Astrocyte of the spinal cord (primary cell): ENCODE measurements around the gene SF3B4.

ENCODE experiments used
- DNase-seq: peaks from one replicate; pipeline ENCODE4 v3.0.0; 2011; ENCODE audit warnings: low read depth, low spot score
- H3K4me3 ChIP-seq: 2 replicates; pipeline ENCODE4 v1.5.1; 2011; ENCODE audit warnings: low read depth, mild to moderate bottlenecking, low read length, moderate library complexity
- in situ Hi-C: cut with HindIII; loops from 2 replicates; pipeline ENCODE4 v1.10.0; 2017; ENCODE audit warnings: low sequenced_read_pairs
- TF ChIP-seq, protein P1 (sequence below): IDR thresholded peaks from 2 replicates; pipeline ENCODE4 v1.5.1; 2012; ENCODE audit warnings: low read depth, mild to moderate bottlenecking, low read length, inconsistent platforms

The SF3B4 gene

DNA sequence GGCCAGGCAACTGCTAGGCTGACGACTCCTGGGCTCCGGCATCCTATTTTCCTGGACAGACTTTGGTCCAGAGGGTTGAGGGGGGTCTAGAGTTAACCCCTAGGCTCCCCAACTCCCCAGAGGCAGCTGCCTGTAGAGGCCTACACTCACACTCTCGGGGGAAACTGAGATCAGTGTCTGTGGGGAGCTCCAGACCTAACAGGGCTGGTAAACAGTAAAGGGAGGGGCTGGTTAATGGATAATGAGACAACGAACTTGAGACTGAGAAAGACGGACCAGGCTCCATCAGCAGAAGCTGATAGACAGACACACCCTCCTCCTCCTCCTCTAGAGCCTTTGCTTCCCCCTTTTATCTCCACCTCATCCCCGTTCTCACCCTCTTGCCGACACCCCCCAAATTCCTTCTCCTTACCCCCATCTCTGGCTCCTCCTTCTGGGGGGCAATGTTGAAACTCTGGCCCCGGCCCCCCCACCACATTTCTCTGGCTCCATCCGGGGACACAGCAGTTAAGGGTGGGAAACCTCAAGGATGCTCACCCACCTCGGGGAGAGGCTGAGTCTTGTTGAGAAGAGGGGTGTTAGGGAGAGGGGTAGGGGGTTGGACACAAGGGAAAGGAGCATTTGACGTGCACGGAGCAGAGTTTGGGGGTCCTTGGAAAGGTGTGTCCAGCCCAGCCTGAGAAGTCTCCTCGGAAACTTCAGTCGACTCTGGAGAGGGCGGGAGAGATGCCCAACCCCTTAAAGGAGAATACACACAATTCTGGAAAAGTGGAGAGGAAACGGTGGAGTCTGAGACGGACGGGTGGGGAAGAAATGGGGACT is 8.8 kb upstream of the SF3B4 start, which contains the start of gene MTMR11:
Gene MTMR11 (minus strand): TSS at position 710 of the 822 bp plus-strand sequence. CDS start 232 bp downstream, at position 478.
- H3K4me3 ChIP-seq: peak within 1 kb of the TSS; percentile 77
- in situ Hi-C loops: no loop called here

DNA sequence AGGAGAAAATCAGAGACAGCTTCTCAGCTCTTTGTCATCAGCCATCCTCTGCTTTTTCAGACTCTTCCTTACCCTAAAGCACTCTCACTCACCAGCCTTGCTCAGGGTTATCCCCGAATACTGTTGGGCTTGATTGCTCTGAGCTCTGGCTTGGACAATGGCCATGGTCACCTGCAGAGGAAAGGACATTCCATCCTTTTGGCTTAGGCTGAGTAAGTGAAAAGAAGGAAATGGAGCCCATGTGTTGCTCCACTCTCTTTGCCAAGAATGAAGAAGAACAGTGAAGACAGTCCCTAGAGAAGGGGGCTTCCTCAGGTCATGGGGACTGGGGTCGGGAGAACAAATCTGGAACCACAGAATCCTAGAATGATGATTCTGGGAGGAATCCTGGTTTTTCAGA is 6.8 kb upstream of the SF3B4 start:
- TF ChIP-seq, protein P1, sequence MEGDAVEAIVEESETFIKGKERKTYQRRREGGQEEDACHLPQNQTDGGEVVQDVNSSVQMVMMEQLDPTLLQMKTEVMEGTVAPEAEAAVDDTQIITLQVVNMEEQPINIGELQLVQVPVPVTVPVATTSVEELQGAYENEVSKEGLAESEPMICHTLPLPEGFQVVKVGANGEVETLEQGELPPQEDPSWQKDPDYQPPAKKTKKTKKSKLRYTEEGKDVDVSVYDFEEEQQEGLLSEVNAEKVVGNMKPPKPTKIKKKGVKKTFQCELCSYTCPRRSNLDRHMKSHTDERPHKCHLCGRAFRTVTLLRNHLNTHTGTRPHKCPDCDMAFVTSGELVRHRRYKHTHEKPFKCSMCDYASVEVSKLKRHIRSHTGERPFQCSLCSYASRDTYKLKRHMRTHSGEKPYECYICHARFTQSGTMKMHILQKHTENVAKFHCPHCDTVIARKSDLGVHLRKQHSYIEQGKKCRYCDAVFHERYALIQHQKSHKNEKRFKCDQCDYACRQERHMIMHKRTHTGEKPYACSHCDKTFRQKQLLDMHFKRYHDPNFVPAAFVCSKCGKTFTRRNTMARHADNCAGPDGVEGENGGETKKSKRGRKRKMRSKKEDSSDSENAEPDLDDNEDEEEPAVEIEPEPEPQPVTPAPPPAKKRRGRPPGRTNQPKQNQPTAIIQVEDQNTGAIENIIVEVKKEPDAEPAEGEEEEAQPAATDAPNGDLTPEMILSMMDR: no peak
- no peak overlapping the region for H3K4me3 ChIP-seq
- in situ Hi-C loops: no loop called here

More for the DNA sequence above, 8.8 kb upstream of the SF3B4 start, which contains the start of gene MTMR11:
- TF ChIP-seq, protein P1: no peak
- peak; percentile 52 for DNase-seq

DNA sequence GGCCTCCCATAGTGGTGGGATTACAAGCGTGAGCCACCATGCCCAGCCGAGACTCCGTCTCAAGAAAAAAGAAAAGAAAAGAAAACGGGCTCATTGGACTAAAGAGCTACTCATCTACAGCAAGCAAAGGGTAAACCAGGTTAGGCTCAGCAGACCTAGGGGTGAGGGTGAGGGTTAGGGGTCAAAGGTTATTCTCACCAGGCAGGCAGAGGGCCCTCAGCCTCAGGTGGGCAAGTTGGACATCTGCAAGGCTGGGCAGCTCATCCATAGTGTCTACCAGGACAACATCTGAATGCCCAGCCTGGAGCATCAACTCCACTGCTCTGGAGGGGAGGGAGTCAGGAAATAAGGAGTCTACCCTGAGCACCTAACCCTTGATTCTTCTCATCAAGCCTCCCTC is 5.6 kb upstream of the SF3B4 start:
- DNase-seq: no peak
- TF ChIP-seq, protein P1: no peak
- in situ Hi-C loops: no loop called here
- H3K4me3 ChIP-seq: no peak overlapping the region

More for the DNA sequence above, 6.8 kb upstream of the SF3B4 start:
- no peak for DNase-seq

DNA sequence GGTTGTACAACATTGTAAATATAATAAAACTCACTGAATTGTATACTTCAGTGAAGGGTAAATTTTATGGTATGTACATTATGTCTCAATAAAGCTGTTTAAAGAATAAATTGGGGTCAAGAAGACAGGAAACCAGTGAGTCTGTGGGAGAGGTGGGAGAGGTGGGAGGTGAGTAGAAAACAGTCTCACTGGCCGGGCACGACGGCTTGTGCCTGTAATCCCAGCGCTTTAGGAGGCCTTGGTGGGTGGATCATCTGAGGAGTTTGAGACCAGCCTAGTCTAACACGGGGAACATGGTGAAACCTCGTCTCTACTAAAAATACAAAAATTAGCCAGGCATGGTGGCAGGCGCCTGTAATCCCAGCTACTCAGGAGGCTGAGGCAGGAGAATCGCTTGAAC is 4.9 kb upstream of the SF3B4 start:
- TF ChIP-seq, protein P1: no peak
- in situ Hi-C loops: no loop called here
- no peak overlapping the region for H3K4me3 ChIP-seq
- DNase-seq: no peak

DNA sequence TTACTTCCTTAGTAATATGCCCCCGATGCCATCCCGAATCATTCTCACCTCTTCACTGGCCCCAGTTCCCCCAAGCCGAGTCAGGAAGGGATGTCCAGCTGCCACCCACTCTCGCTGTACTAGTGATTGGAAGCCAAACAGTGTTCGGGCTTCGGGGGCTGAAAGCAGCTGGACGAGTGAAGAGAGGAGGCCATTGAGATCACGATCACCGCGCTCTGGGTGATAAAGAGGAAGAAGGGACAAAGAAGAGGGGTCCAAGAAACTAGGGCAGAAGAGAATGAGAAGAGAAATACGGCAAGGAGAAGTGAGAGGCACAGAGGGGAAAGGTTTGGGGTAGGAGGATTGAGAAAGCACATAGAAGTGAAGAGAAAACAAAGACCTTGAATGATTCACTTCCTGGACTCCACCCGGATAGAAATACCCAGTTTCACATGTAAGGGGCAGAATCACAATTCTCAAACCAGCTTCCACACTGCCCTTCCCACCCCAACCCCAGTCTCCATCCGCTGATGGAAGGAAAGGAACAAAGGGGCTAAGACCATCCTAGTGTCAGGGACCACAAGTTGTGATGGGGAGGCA is 3.7 kb upstream of the SF3B4 start:
- DNase-seq: no peak
- TF ChIP-seq, protein P1: no peak
- in situ Hi-C loops: no loop called here
- H3K4me3 ChIP-seq: no peak overlapping the region

DNA sequence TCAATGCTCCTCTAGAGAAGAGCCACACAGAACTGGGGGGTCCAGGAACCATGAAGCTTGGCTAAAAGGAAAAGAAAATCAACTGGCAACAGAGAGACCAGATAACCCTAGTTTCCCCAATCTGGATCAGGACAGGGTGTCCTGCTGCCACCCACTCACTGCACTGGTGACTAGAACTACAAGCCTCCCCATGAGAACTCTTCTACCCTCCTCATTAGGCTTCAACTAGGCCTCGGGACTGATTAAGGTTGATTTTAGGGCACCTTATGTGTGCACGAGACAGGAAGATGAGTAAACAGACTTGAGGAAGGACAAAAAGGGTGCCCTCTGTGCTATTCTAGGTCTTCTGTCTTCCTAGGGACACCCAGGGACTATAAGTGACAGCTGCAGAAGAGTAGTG is 2.3 kb upstream of the SF3B4 start:
- DNase-seq: no peak
- TF ChIP-seq, protein P1: no peak
- H3K4me3 ChIP-seq: no peak overlapping the region
- in situ Hi-C loops: no loop called here
